HG03066 (cell line): ENCODE results near the gene LSAMP.
"Not testable (repeated sequence)": the region's sequence is repeated elsewhere in the genome, so short reads cannot be mapped to it uniquely, and the experiment has no call there.

Experiments
- ATAC-seq: cut with Tn5 transposase; IDR thresholded peaks from one replicate; pipeline ENCODE4 v1.9.1; 2021; ENCODE audit warnings: low read depth; ENCODE audit not compliant: unreplicated experiment

The LSAMP gene

GRCh38 chr3:116254541-116254940, 190.7 kb downstream of the LSAMP start:
- ATAC-seq = no peak

DNA sequence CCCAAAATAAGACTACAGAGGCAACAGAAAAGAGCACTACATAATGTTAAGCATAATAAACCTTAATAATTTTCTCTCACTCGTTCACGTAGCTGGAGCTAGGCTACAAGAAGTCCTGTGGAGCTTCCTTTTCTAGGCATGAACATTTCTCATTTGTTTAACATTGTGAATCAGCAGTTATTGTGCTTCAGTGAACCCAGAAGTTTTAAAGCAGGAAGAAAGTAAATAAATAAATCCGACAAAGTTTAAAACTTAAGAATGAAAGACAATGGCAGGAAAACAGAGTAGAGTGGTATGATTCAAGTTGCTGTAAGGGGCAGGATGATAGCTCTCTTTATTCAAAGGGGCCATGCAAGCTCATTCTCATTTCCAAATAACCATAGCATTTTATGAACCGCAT, 191.8 kb downstream of the LSAMP start:
- ATAC-seq = no peak

- no peak for ATAC-seq
Observed at GRCh38 chr3:116247605-116248004, 197.7 kb downstream of the LSAMP start.

- ATAC-seq = no peak
Observed at GRCh38 chr3:116246406-116246980, 198.8 kb downstream of the LSAMP start.

DNA sequence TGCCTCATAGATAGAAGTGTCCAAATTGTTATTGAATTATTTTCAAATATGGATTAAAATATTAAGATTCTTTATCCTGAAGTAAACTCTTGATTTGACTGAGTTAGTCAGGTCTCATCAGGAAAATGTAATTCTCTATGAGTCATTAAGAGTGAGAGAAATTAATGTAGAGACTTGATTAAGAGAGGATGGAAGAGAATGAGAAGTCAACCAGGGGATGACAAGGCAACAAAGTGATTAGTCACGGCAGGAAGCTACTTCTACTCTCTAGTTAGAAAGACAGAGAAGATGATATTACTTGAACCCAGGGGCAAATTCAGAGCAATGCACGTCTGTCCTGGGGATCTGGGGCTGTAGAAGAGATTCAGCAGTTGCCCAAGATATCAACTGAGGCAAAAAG, 202.5 kb downstream of the LSAMP start:
- no peak for ATAC-seq

DNA sequence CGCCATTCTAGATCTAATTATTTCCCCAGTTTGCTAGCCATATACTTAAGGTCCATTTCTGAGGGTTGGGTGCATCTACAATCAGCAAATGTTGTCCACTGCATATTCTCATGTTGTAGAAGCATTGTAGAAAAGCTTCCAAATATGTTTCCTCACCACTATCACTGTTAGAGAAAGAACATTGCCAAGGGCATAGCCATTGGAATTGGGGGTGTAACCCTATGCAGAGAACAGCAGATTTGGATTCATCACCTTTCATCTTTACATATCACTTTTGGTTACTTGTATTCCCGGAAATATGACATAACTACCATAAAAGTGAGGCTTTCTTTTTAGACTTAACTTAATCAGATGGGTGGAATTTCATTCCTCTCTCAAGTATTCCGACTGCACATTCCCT, 203.6 kb downstream of the LSAMP start:
- no peak for ATAC-seq

DNA sequence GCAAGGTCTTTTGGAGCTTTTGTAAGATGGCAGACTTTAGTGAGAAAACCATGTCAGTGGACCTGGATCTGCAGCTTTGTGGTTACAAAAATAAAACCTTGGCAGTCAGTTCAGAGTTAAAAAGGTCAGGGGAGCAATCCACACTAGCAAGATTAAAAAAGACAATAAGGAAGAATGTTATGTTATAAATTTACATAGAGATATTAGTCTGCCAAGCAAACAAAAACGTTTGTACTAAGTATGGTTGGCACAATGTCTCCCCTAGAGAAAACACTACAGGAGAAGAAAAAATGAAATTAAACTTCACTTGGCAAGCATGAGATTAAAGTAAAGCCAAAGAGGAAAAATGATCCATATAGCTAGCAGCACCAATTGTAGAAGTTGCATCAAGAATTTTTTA, 205.0 kb downstream of the LSAMP start:
- ATAC-seq = no peak

DNA sequence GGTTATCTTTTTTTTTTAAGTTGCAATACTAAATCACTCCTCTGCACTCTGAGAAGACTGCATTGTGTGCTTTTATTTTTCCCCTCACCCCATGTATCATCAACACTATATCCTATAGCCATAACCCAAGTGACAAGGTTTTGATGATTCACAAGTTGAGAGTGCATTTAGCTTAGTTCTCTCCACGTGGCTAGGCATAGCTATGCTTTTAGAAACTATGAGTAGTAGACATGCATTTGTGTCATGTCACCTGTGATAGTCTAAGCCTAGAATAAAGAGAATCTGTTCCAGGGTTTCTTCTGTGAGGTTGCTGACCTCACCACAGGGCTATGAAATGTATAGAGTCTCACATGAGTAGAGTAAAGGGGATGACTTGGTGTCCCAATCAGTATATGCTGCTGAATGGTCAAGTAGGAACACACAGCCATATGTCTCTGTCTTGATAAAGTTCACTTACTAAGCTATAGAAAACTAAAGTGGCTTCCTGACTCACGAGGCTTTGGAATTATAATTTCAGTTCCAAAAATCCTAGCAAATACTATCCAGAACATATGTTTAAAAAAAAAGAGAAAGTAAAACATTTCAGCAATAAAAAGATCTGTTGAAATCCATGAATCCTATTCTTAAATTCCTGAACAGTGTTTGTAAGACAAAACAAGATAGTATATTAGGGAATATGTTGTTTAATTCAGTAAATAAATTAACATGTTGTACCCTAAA, 206.3 kb downstream of the LSAMP start:
- no peak for ATAC-seq

GRCh38 chr3:116233711-116234357, 211.5 kb downstream of the LSAMP start:
- ATAC-seq = no peak

DNA sequence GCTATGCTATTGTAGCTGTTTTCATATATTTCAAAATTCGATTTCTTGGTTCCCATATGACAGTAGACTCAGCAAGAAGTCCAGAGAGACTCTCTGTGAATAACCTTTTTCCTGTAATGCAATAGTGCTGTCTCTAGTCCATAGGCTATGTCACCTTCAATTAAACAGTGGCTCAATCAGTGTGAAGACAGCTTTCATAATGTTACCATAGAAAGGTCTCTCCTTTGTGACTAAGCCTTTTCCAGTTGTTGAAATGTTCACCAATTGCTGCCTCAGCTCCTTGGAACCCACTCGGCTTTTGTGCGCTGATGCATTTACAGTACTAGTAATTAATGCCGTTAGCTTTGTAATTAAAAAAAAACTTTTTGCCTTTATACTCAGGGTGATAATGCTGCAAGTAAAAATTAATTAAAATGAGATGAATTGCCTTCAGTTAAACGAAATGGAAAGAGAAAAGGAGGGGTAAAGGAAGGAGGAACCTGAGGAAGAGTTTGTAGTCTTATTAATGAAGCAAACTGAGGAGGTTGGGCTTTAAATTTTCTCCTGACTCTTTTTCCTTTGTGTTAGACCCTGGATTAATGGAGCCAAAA, 214.8 kb downstream of the LSAMP start:
- no peak for ATAC-seq

- no peak for ATAC-seq
Observed at GRCh38 chr3:116226266-116226665, 219.0 kb downstream of the LSAMP start.

- ATAC-seq = no peak
Observed at GRCh38 chr3:116216761-116217160, 228.5 kb downstream of the LSAMP start.

- ATAC-seq = no peak
Observed at GRCh38 chr3:116211901-116212300, 233.4 kb downstream of the LSAMP start.

GRCh38 chr3:116208830-116209229, 236.5 kb downstream of the LSAMP start:
- not testable (repeated sequence) for ATAC-seq

- ATAC-seq = no peak
Observed at GRCh38 chr3:116200956-116201690, 244.2 kb downstream of the LSAMP start.

DNA sequence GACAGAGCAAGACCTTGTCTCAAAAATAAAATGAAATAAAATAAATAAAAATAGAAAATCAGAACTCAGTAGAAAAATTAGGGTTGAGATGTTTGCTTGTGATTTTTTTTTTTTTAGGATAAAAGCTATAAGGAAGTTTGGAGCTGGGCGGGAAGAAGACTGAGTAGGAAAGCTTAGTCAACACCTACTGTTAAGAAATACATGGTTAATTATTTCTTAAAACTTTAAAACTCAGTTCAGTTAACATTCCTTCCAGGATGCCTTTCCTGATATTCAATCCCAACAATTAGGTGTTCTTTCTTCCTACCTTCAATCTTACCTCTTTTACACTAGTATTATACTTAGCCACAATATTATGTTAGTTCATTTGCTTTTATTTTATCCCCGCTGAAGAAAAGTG, 246.2 kb downstream of the LSAMP start:
- no peak for ATAC-seq

DNA sequence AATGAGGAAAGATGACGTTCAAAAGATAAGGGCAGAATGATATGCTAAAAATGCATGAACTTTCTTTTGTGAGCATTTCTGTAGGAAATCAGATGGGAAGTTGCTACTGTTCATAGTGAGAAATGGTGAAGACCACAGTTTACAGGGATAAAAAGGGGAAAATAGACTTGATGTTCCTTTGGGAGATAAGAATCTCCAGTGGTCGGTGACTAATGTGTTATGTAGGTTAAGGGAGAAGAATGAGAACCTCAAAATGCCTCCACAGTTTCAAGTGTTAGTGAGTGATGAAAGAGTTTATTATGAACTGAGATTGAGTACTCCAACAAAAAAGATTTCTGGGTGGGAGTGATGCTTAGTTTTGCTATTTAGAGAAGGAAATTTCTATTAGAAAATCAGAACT, 247.2 kb downstream of the LSAMP start:
- no peak for ATAC-seq

- ATAC-seq = no peak
Observed at GRCh38 chr3:116192464-116192863, 252.8 kb downstream of the LSAMP start.

GRCh38 chr3:116191409-116191808, 253.9 kb downstream of the LSAMP start:
- ATAC-seq = no peak

- ATAC-seq = no peak
Observed at GRCh38 chr3:116190095-116190494, 255.2 kb downstream of the LSAMP start.

DNA sequence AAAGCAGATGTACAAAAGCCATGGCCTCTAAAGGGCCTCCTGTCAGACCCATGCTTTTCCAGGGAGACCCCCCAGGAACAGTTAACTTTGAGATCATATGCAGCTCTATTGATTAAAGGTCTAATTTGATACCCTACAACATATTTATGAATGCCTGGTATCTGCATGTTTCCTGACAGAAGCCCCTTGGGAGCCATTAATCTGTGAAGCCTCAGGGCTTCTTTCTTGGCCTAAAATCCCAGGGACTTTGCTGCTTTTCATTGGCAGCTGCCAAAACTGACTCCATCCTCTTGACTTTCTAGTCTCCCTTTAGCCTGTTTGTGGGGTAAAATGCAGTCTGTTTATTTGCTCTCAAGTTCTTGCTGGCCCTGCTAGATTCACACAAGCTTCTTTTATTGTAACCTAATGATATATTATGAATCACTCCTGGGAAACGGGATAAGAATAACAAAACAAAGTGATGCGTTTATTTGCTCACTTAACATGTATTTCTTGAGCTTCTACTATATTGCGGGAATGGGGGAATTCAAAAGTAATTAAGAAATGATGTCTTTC, 257.0 kb downstream of the LSAMP start:
- ATAC-seq = no peak
